ENCODE data around the gene TATDN2. TPM values are rescaled to one million over a fixed set of nuclear protein-coding genes. Genes with fewer than 3 reads are reported as not detected.

TATDN2 gene
- total and polyA plus RNA-seq, 2 experiments from 2014 or later = 4.8 to 19.1 TPM

GRCh38 chr3:10206166-10206511 lies 42.1 kb upstream of the TATDN2 start:
- ATAC-seq = peak; percentile 63
- no peaks in the 10 kb centered on the region for H3K27me3 ChIP-seq (ENCODE audit: insufficient read depth)
- H3K27ac ChIP-seq (ENCODE audit: low read depth) = no peak overlapping the region
- H3K36me3 ChIP-seq (ENCODE audit: insufficient read depth) = no peaks in the 10 kb centered on the region
- no peak overlapping the region for H2AFZ ChIP-seq
- no peaks in the 10 kb centered on the region for H3K9me2 ChIP-seq (ENCODE audit: insufficient read depth)
- no peaks in the 10 kb centered on the region for H4K20me1 ChIP-seq (replicated peaks; ENCODE audit: insufficient read depth)
- Mint-ChIP-seq H3K36me3 (ENCODE audit: low read depth) (no peaks in the 10 kb centered on the region), H3K27ac (no peak overlapping the region), H3K4me1 (no peaks in the 10 kb centered on the region), H3K27me3 (ENCODE audit: insufficient read depth, low read depth, poor library complexity) (peaks cover 5% of the 10 kb centered on the region), H3K9me3 (no peaks in the 10 kb centered on the region), H3K4me3 (no peak overlapping the region)
- TF ChIP-seq, protein P1, sequence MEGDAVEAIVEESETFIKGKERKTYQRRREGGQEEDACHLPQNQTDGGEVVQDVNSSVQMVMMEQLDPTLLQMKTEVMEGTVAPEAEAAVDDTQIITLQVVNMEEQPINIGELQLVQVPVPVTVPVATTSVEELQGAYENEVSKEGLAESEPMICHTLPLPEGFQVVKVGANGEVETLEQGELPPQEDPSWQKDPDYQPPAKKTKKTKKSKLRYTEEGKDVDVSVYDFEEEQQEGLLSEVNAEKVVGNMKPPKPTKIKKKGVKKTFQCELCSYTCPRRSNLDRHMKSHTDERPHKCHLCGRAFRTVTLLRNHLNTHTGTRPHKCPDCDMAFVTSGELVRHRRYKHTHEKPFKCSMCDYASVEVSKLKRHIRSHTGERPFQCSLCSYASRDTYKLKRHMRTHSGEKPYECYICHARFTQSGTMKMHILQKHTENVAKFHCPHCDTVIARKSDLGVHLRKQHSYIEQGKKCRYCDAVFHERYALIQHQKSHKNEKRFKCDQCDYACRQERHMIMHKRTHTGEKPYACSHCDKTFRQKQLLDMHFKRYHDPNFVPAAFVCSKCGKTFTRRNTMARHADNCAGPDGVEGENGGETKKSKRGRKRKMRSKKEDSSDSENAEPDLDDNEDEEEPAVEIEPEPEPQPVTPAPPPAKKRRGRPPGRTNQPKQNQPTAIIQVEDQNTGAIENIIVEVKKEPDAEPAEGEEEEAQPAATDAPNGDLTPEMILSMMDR (conservative IDR thresholded peaks at IDR 0.05; ENCODE audit: low read depth in 2 of 2) = no peak
- TF ChIP-seq EZH2 (IDR thresholded peaks at IDR 0.05; ENCODE audit: low read depth, unreplicated experiment) (no peak), ZNF331 (CRISPR knock-in tag; IDR thresholded peaks at IDR 0.05; ENCODE audit: low read depth) (no peak), ETS1 (IDR thresholded peaks at IDR 0.05) (no peak), EZH2phosphoT487 (IDR thresholded peaks at IDR 0.05; ENCODE audit: unreplicated experiment) (no peak), NANOG (IDR thresholded peaks at IDR 0.05; ENCODE audit: borderline replicate concordance) (no peak)
- TF ChIP-seq, protein P2, sequence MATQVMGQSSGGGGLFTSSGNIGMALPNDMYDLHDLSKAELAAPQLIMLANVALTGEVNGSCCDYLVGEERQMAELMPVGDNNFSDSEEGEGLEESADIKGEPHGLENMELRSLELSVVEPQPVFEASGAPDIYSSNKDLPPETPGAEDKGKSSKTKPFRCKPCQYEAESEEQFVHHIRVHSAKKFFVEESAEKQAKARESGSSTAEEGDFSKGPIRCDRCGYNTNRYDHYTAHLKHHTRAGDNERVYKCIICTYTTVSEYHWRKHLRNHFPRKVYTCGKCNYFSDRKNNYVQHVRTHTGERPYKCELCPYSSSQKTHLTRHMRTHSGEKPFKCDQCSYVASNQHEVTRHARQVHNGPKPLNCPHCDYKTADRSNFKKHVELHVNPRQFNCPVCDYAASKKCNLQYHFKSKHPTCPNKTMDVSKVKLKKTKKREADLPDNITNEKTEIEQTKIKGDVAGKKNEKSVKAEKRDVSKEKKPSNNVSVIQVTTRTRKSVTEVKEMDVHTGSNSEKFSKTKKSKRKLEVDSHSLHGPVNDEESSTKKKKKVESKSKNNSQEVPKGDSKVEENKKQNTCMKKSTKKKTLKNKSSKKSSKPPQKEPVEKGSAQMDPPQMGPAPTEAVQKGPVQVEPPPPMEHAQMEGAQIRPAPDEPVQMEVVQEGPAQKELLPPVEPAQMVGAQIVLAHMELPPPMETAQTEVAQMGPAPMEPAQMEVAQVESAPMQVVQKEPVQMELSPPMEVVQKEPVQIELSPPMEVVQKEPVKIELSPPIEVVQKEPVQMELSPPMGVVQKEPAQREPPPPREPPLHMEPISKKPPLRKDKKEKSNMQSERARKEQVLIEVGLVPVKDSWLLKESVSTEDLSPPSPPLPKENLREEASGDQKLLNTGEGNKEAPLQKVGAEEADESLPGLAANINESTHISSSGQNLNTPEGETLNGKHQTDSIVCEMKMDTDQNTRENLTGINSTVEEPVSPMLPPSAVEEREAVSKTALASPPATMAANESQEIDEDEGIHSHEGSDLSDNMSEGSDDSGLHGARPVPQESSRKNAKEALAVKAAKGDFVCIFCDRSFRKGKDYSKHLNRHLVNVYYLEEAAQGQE (IDR thresholded peaks at IDR 0.05; ENCODE audit: unreplicated experiment) = no peak
- H3K4me1 ChIP-seq (ENCODE audit: insufficient read depth) = no peaks in the 10 kb centered on the region
- H3F3A ChIP-seq (replicated peaks; ENCODE audit: low read depth) = no peaks in the 10 kb centered on the region
- H3K4me2 ChIP-seq = no peak overlapping the region
- no peak overlapping the region for H3K4me3 ChIP-seq
- DNase-seq (ENCODE audit: low spot score) = no peak
- no peaks in the 10 kb centered on the region for H3K79me2 ChIP-seq (replicated peaks; ENCODE audit: insufficient read depth)

- peaks cover 12% of the 10 kb centered on the region for H3K9me3 Mint-ChIP-seq
- H3K27ac Mint-ChIP-seq = no peak overlapping the region
- no peak overlapping the region for H3K27ac ChIP-seq (ENCODE audit: low read depth)
- peaks cover 4% of the 10 kb centered on the region for H3K27me3 Mint-ChIP-seq (ENCODE audit: insufficient read depth, low read depth, poor library complexity)
- DNase-seq (ENCODE audit: low spot score) (no peak), ATAC-seq (no peak)
- H3K36me3 Mint-ChIP-seq (ENCODE audit: low read depth) = peaks cover 12% of the 10 kb centered on the region
- no peak overlapping the region for H2AFZ ChIP-seq
- no peaks in the 10 kb centered on the region for H3K79me2 ChIP-seq (replicated peaks; ENCODE audit: insufficient read depth)
- no peaks in the 10 kb centered on the region for H3K4me1 ChIP-seq (ENCODE audit: insufficient read depth)
- H3K4me1 Mint-ChIP-seq = no peaks in the 10 kb centered on the region
- no peak overlapping the region for H3K4me3 ChIP-seq
- H3K36me3 ChIP-seq (ENCODE audit: insufficient read depth) = no peaks in the 10 kb centered on the region
- no peaks in the 10 kb centered on the region for H4K20me1 ChIP-seq (replicated peaks; ENCODE audit: insufficient read depth)
- no peaks in the 10 kb centered on the region for H3F3A ChIP-seq (replicated peaks; ENCODE audit: low read depth)
- H3K27me3 ChIP-seq (ENCODE audit: insufficient read depth) = no peaks in the 10 kb centered on the region
- H3K9me2 ChIP-seq (ENCODE audit: insufficient read depth) = no peaks in the 10 kb centered on the region
- H3K4me3 Mint-ChIP-seq = no peak overlapping the region
- H3K4me2 ChIP-seq = no peak overlapping the region
- TF ChIP-seq ZNF331 (CRISPR knock-in tag; IDR thresholded peaks at IDR 0.05; ENCODE audit: low read depth) (no peak), EZH2 (IDR thresholded peaks at IDR 0.05; ENCODE audit: low read depth, unreplicated experiment) (no peak), CREB1 (CRISPR knock-in tag; IDR thresholded peaks at IDR 0.05; ENCODE audit: low read depth) (no peak), EZH2phosphoT487 (IDR thresholded peaks at IDR 0.05; ENCODE audit: unreplicated experiment) (no peak)
- TF ChIP-seq, protein P1 (conservative IDR thresholded peaks at IDR 0.05; ENCODE audit: low read depth in 2 of 2) = no peak
These were observed 35.0 kb upstream of the TATDN2 start for GRCh38 chr3:10213156-10213792.

Measured in GM23338 (cell line).